ENCODE results near the gene NEK1. TPM values are rescaled to one million over a fixed set of nuclear protein-coding genes. Genes with fewer than 3 reads are reported as not detected.
A peak's percentile ranks its signal among the peaks of the same experiment; 100 is the strongest.

NEK1 gene
- total RNA-seq, 1 donor from 2014 or later: 13.0 TPM

DNA sequence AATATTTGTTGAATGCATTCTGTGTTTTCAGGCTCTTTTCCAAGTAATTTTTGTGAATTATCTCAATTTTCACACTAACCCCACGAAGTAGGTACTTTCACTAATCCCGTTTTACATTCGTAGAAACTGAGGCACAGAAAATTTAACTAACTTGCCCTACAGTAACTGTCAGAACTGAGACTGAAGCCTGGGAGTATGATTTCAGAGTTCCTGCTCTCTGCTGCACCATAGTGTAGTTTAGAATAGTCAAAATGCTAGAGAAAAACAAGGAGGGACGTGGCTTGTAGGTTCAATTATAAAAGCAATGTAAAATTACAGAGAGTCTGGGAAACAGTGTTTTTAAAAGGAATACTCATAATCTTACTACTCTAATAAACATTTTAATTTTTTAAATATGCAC is 10.2 kb upstream of the NEK1 start:
- TF ChIP-seq, protein P1, sequence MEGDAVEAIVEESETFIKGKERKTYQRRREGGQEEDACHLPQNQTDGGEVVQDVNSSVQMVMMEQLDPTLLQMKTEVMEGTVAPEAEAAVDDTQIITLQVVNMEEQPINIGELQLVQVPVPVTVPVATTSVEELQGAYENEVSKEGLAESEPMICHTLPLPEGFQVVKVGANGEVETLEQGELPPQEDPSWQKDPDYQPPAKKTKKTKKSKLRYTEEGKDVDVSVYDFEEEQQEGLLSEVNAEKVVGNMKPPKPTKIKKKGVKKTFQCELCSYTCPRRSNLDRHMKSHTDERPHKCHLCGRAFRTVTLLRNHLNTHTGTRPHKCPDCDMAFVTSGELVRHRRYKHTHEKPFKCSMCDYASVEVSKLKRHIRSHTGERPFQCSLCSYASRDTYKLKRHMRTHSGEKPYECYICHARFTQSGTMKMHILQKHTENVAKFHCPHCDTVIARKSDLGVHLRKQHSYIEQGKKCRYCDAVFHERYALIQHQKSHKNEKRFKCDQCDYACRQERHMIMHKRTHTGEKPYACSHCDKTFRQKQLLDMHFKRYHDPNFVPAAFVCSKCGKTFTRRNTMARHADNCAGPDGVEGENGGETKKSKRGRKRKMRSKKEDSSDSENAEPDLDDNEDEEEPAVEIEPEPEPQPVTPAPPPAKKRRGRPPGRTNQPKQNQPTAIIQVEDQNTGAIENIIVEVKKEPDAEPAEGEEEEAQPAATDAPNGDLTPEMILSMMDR (IDR thresholded peaks at IDR 0.05; ENCODE audit: insufficient read depth, low read depth, low read length): no peak
- TF ChIP-seq EZH2 (IDR thresholded peaks at IDR 0.05; ENCODE audit: insufficient read depth, low read length): no peak
- H3K4me1 Mint-ChIP-seq (ENCODE audit: low read depth, unreplicated experiment): peaks cover 20% of the 10 kb centered on the region
- H3K36me3 Mint-ChIP-seq (ENCODE audit: low read depth, unreplicated experiment): no peaks in the 10 kb centered on the region
- Histone ChIP-seq H3K9ac (ENCODE audit: low read length) (no peak overlapping the region), H3K27me3 (ENCODE audit: insufficient read depth, low read length) (no peaks in the 10 kb centered on the region), H3K27ac (ENCODE audit: low read depth, low read length) (no peak overlapping the region), H3K4me1 (ENCODE audit: insufficient read depth, low read length) (peaks cover 18% of the 10 kb centered on the region), H2AFZ (ENCODE audit: low read depth, low read length) (no peak overlapping the region), H3K4me2 (ENCODE audit: low read length) (peak overlapping the region; percentile 98), H4K20me1 (ENCODE audit: insufficient read depth, low read length) (peaks cover 51% of the 10 kb centered on the region), H3K79me2 (ENCODE audit: insufficient read depth, low read length) (peaks cover 71% of the 10 kb centered on the region), H3K4me3 (ENCODE audit: insufficient read depth, low read depth, low read length) (peak overlapping the region; percentile 88), H3K36me3 (ENCODE audit: insufficient read depth, low read length) (no peaks in the 10 kb centered on the region), H3K9me3 (ENCODE audit: insufficient read depth, low read depth, low read length) (no peaks in the 10 kb centered on the region)
- H3K27me3 Mint-ChIP-seq (ENCODE audit: low read depth, unreplicated experiment): no peaks in the 10 kb centered on the region
- FAIRE-seq (no peak), DNase-seq (ENCODE audit: low read depth) (no peak)
- H3K27ac Mint-ChIP-seq (ENCODE audit: unreplicated experiment): no peak overlapping the region
- H3K4me3 Mint-ChIP-seq (ENCODE audit: unreplicated experiment): peak overlapping the region; percentile 100
- H3K9me3 Mint-ChIP-seq (ENCODE audit: unreplicated experiment): no peaks in the 10 kb centered on the region

DNA sequence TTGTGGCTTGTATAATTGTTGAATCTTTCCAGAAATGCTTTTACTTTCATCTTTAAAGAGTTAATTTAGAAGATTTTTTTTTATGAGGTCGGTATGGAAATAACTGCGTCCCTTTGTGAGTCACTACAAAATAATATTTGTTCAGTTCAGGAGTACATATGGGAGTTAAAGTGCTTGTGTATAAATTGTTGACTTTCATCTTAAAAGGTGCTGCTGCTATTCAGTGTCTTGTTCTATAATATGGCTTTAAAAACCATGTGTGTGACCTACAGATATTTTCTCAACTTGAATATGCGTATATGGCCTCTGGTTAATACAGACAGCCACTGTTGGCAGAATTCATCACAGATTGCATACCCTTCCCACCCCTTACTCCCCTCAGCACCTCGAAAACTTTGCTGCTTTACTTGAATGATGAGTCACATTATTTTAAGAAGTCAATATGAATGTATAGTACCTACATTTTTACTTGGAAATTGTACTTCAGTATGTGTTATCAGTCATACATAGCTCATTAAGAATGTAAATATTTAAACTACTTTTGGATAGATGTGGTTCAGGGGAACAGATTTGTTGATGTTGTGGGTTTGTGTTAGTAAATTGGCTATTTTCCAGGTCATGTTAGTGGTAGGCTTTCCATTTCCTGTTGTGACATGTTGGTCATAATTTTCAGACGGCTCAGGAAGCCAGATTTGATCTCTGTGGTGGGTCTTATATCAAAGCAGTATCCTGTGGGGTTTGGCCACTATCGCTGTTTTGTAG is 9.5 kb upstream of the NEK1 start:
- no peaks in the 10 kb centered on the region for H3K9me3 ChIP-seq (ENCODE audit: insufficient read depth, low read depth, low read length)
- peaks cover 46% of the 10 kb centered on the region for H4K20me1 ChIP-seq (ENCODE audit: insufficient read depth, low read length)
- DNase-seq (ENCODE audit: low read depth) (peak; percentile 74), FAIRE-seq (no peak)
- peaks cover 18% of the 10 kb centered on the region for H3K4me1 ChIP-seq (ENCODE audit: insufficient read depth, low read length)
- Mint-ChIP-seq H3K36me3 (ENCODE audit: low read depth, unreplicated experiment) (no peaks in the 10 kb centered on the region), H3K27ac (ENCODE audit: unreplicated experiment) (peak overlapping the region; percentile 68), H3K4me3 (ENCODE audit: unreplicated experiment) (peak overlapping the region; percentile 100), H3K9me3 (ENCODE audit: unreplicated experiment) (no peaks in the 10 kb centered on the region), H3K4me1 (ENCODE audit: low read depth, unreplicated experiment) (peaks cover 19% of the 10 kb centered on the region), H3K27me3 (ENCODE audit: low read depth, unreplicated experiment) (no peaks in the 10 kb centered on the region)
- H3K27me3 ChIP-seq (ENCODE audit: insufficient read depth, low read length): no peaks in the 10 kb centered on the region
- TF ChIP-seq, protein P1 (IDR thresholded peaks at IDR 0.05; ENCODE audit: insufficient read depth, low read depth, low read length): no peak
- TF ChIP-seq EZH2 (IDR thresholded peaks at IDR 0.05; ENCODE audit: insufficient read depth, low read length): no peak
- H3K9ac ChIP-seq (ENCODE audit: low read length): peak overlapping the region; percentile 93
- peak overlapping the region; percentile 98 for H3K4me2 ChIP-seq (ENCODE audit: low read length)
- no peak overlapping the region for H3K27ac ChIP-seq (ENCODE audit: low read depth, low read length)
- H3K4me3 ChIP-seq (ENCODE audit: insufficient read depth, low read depth, low read length): peak overlapping the region; percentile 88
- H3K36me3 ChIP-seq (ENCODE audit: insufficient read depth, low read length): no peaks in the 10 kb centered on the region
- H3K79me2 ChIP-seq (ENCODE audit: insufficient read depth, low read length): peaks cover 64% of the 10 kb centered on the region
- no peak overlapping the region for H2AFZ ChIP-seq (ENCODE audit: low read depth, low read length)

DNA sequence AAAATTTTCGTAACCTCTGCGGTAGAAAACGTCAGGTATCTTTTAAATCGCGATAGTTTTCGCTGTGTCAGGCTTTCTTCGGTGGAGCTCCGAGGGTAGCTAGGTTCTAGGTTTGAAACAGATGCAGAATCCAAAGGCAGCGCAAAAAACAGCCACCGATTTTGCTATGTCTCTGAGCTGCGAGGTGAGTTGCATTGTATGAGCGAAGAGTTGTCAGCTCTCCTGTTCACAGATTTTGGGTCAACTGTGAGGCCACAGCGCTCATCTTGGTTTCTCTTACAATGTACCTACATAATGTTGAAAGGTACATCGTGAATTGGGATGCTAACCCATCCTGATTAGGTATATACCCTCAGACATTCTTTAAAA is 8.5 kb upstream of the NEK1 start:
- Mint-ChIP-seq H3K27ac (ENCODE audit: unreplicated experiment) (peak overlapping the region; percentile 100), H3K36me3 (ENCODE audit: low read depth, unreplicated experiment) (no peaks in the 10 kb centered on the region), H3K27me3 (ENCODE audit: low read depth, unreplicated experiment) (no peaks in the 10 kb centered on the region), H3K4me1 (ENCODE audit: low read depth, unreplicated experiment) (peaks cover 17% of the 10 kb centered on the region), H3K4me3 (ENCODE audit: unreplicated experiment) (peak overlapping the region; percentile 100), H3K9me3 (ENCODE audit: unreplicated experiment) (no peaks in the 10 kb centered on the region)
- Histone ChIP-seq H3K9ac (ENCODE audit: low read length) (peak overlapping the region; percentile 93), H2AFZ (ENCODE audit: low read depth, low read length) (peak overlapping the region; percentile 98), H3K4me2 (ENCODE audit: low read length) (peak overlapping the region; percentile 98), H4K20me1 (ENCODE audit: insufficient read depth, low read length) (peaks cover 37% of the 10 kb centered on the region), H3K9me3 (ENCODE audit: insufficient read depth, low read depth, low read length) (no peaks in the 10 kb centered on the region), H3K4me1 (ENCODE audit: insufficient read depth, low read length) (peaks cover 18% of the 10 kb centered on the region), H3K36me3 (ENCODE audit: insufficient read depth, low read length) (no peaks in the 10 kb centered on the region), H3K4me3 (ENCODE audit: insufficient read depth, low read depth, low read length) (peak overlapping the region; percentile 88), H3K27me3 (ENCODE audit: insufficient read depth, low read length) (no peaks in the 10 kb centered on the region), H3K27ac (ENCODE audit: low read depth, low read length) (peak overlapping the region; percentile 91), H3K79me2 (ENCODE audit: insufficient read depth, low read length) (peaks cover 54% of the 10 kb centered on the region)
- TF ChIP-seq, protein P1 (IDR thresholded peaks at IDR 0.05; ENCODE audit: insufficient read depth, low read depth, low read length): no peak
- FAIRE-seq: no peak
- DNase-seq (ENCODE audit: low read depth): no peak

All from astrocyte (in vitro differentiated cells and primary cell).